HEK293 (cell line): Measurements from ENCODE around the gene RGS6.

Source experiments
- CTCF ChIA-PET: fragments of 350-600 bp; formaldehyde crosslinking; extraction: SDS; loops from one replicate; lab custom pipeline; 2021; ENCODE audit warnings: antibody characterized with exemption; lab: Yijun Ruan, JAX
- POLR2A ChIA-PET: fragments of 300-600 bp; formaldehyde crosslinking; extraction: SDS; loops from one replicate; lab custom pipeline; 2020; ENCODE audit warnings: antibody characterized with exemption, inconsistent platforms; lab: Yijun Ruan, JAX
- H3K27ac ChIP-seq: fragments of 200-500 bp; sonication (Bioruptor generic); 2 replicates; pipeline ENCODE4 v1.5.1; 2014; ENCODE audit warnings: low read depth, low read length, control low read depth, inconsistent platforms; ENCODE audit errors: extremely low read depth
- H3K36me3 ChIP-seq, 2 experiments: fragments of 200-500 bp in 1 of 2; sonication (Bioruptor generic) in 1 of 2; 1 replicate in 1 of 2; 2 replicates in 1 of 2; pipeline ENCODE4 v1.5.1; 2014 to 2017; ENCODE audit warnings: inconsistent platforms in 2 of 2, low read length in 2 of 2; ENCODE audit not compliant: control insufficient read depth in 2 of 2, insufficient read depth in 1 of 2
- H3K4me1 ChIP-seq: fragments of 200-500 bp; sonication (Bioruptor generic); 2 replicates; pipeline ENCODE4 v1.5.1; 2014; ENCODE audit warnings: mild to moderate bottlenecking, low read length, inconsistent platforms; ENCODE audit not compliant: control insufficient read depth, insufficient read depth
- H3K4me3 ChIP-seq: 2 replicates; pipeline ENCODE4 v1.5.1; 2011; ENCODE audit warnings: low read depth, mild to moderate bottlenecking, control low read depth, low read length, moderate library complexity
- H3K9me3 ChIP-seq: fragments of 200-500 bp; sonication (Bioruptor generic); 2 replicates; pipeline ENCODE4 v1.5.1; 2014; ENCODE audit warnings: low read depth, low read length, inconsistent platforms; ENCODE audit not compliant: control insufficient read depth, insufficient read depth
- ATF2 ChIP-seq: fragments of 450-650 bp; formaldehyde crosslinking; IDR thresholded peaks from 2 replicates; pipeline ENCODE4 v1.5.1; 2016; ENCODE audit warnings: missing biosample characterization, missing genetic modification characterization, low read depth
- FEZF1 ChIP-seq: fragments of 450-650 bp; formaldehyde crosslinking; IDR thresholded peaks from 2 replicates; pipeline ENCODE4 v1.5.1; 2016; ENCODE audit warnings: missing biosample characterization, missing genetic modification characterization
- GLIS2 ChIP-seq: fragments of 450-650 bp; formaldehyde crosslinking; IDR thresholded peaks from 2 replicates; pipeline ENCODE4 v1.5.1; 2016; ENCODE audit warnings: missing biosample characterization, missing genetic modification characterization
- IKZF3 ChIP-seq: fragments of 450-650 bp; IDR thresholded peaks from 2 replicates; pipeline ENCODE4 v1.5.0; 2018; ENCODE audit warnings: missing biosample characterization, mild to moderate bottlenecking, missing genetic modification characterization, moderate library complexity
- KLF1 ChIP-seq: fragments of 450-650 bp; formaldehyde crosslinking; IDR thresholded peaks from 2 replicates; pipeline ENCODE4 v1.5.1; 2016; ENCODE audit warnings: missing biosample characterization, missing genetic modification characterization
- REST ChIP-seq: fragments of 450-650 bp; formaldehyde crosslinking; IDR thresholded peaks from 2 replicates; pipeline ENCODE4 v1.5.1; 2016; ENCODE audit warnings: missing biosample characterization, missing genetic modification characterization
- SCRT2 ChIP-seq: fragments of 450-650 bp; formaldehyde crosslinking; IDR thresholded peaks from 2 replicates; pipeline ENCODE4 v1.5.1; 2016; ENCODE audit warnings: missing biosample characterization, missing genetic modification characterization
- ZNF10 ChIP-seq: fragments of 450-650 bp; formaldehyde crosslinking; IDR thresholded peaks from 2 replicates; pipeline ENCODE4 v1.5.1; 2017; ENCODE audit warnings: missing biosample characterization, missing genetic modification characterization
- ZNF223 ChIP-seq: fragments of 450-650 bp; formaldehyde crosslinking; IDR thresholded peaks from 2 replicates; pipeline ENCODE4 v1.5.1; 2016; ENCODE audit warnings: missing biosample characterization, missing genetic modification characterization
- ZNF239 ChIP-seq: fragments of 450-650 bp; formaldehyde crosslinking; IDR thresholded peaks from 2 replicates; pipeline ENCODE4 v1.5.1; 2016; ENCODE audit warnings: missing biosample characterization, missing genetic modification characterization
- ZNF266 ChIP-seq: fragments of 450-650 bp; formaldehyde crosslinking; IDR thresholded peaks from 2 replicates; pipeline ENCODE4 v1.5.1; 2016; ENCODE audit warnings: missing biosample characterization, missing genetic modification characterization, low read depth
- ZNF280C ChIP-seq: fragments of 450-650 bp; formaldehyde crosslinking; IDR thresholded peaks from 2 replicates; pipeline ENCODE4 v1.5.1; 2016; ENCODE audit warnings: missing biosample characterization, missing genetic modification characterization
- ZNF324 ChIP-seq: fragments of 450-650 bp; formaldehyde crosslinking; IDR thresholded peaks from 2 replicates; pipeline ENCODE4 v1.5.1; 2016; ENCODE audit warnings: missing biosample characterization, missing genetic modification characterization
- ZNF350 ChIP-seq: fragments of 450-650 bp; formaldehyde crosslinking; IDR thresholded peaks from 2 replicates; pipeline ENCODE4 v1.5.0; 2017; ENCODE audit warnings: missing biosample characterization, mild to moderate bottlenecking, missing genetic modification characterization
- ZNF473 ChIP-seq: fragments of 450-650 bp; formaldehyde crosslinking; IDR thresholded peaks from 2 replicates; pipeline ENCODE4 v1.5.1; 2017; ENCODE audit warnings: missing biosample characterization, missing genetic modification characterization
- ZNF501 ChIP-seq: fragments of 450-650 bp; formaldehyde crosslinking; IDR thresholded peaks from 2 replicates; pipeline ENCODE4 v1.5.1; 2016; ENCODE audit warnings: missing biosample characterization, missing genetic modification characterization
- ZNF530 ChIP-seq: fragments of 450-650 bp; formaldehyde crosslinking; IDR thresholded peaks from 2 replicates; pipeline ENCODE4 v1.5.1; 2016; ENCODE audit warnings: low read depth, missing biosample characterization, missing genetic modification characterization
- ZNF544 ChIP-seq: fragments of 450-650 bp; formaldehyde crosslinking; IDR thresholded peaks from 2 replicates; pipeline ENCODE4 v1.5.0; 2017; ENCODE audit warnings: missing biosample characterization, missing genetic modification characterization
- ZNF791 ChIP-seq: fragments of 450-650 bp; formaldehyde crosslinking; IDR thresholded peaks from 2 replicates; pipeline ENCODE4 v1.5.1; 2016; ENCODE audit warnings: missing biosample characterization, missing genetic modification characterization
- ZSCAN30 ChIP-seq: fragments of 450-650 bp; IDR thresholded peaks from 2 replicates; pipeline ENCODE4 v1.5.1; 2018; ENCODE audit warnings: missing biosample characterization, mild to moderate bottlenecking, missing genetic modification characterization, moderate library complexity

Gene RGS6

GRCh38 chr14:72213424-72213823, 281.2 kb downstream of the RGS6 start:
- no peak for TF ChIP-seq ZNF473 (tag by site-specific recombination)
- TF ChIP-seq KLF1 = no peak
- TF ChIP-seq ZNF223 (tag by site-specific recombination) = no peak
- no peak for TF ChIP-seq GLIS2 (tag by site-specific recombination)
- TF ChIP-seq ZNF791 (tag by site-specific recombination) = no peak
- TF ChIP-seq REST (tag by site-specific recombination) = no peak
- no peak for TF ChIP-seq ZNF350 (tag by site-specific recombination)
- TF ChIP-seq ZNF280C (tag by site-specific recombination) = no peak
- no peak for TF ChIP-seq ZNF530 (tag by site-specific recombination)
- TF ChIP-seq ZNF266 (tag by site-specific recombination) = no peak
- no peak for TF ChIP-seq ZNF324 (tag by site-specific recombination)
- TF ChIP-seq ZNF239 = no peak
- TF ChIP-seq SCRT2 = no peak
- TF ChIP-seq ZNF501 (tag by site-specific recombination) = no peak
- TF ChIP-seq IKZF3 (tag by site-specific recombination) = no peak
- no peak for TF ChIP-seq FEZF1
- no peak for TF ChIP-seq ZNF544 (tag by site-specific recombination)
- Histone ChIP-seq H3K4me1 (no peaks in the 10 kb centered on the region), H3K36me3 (no peaks in the 10 kb centered on the region), H3K27ac (no peak overlapping the region), H3K4me3 (no peak overlapping the region), H3K9me3 (no peaks in the 10 kb centered on the region)
- ChIA-PET POLR2A (no interaction called here), CTCF (interaction anchor here (0.9 kb wide), 1 partner anchor 110 kb away, joined by 3 read pairs; no protein-coding TSS in a partner anchor)

DNA sequence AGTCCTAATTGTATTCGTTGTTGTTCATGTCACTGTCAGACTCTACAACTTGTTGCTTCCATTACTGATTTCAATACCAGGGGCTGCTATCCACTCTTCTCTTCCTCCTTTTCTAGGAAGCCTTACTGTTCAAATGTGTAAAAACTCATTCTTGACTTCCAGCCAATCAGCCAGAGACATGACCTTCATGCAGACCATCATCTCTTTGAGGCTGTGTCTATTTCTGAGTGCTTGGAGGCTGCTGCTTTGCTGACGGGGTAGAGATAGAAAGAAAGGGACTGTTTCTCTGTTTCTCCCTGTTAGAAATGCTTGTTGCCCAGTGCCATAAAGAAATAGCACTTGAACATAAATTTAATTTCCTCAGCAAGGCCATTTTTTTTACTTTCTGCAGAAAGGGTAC, 282.9 kb downstream of the RGS6 start:
- Histone ChIP-seq H3K9me3 (no peaks in the 10 kb centered on the region), H3K4me1 (no peaks in the 10 kb centered on the region), H3K36me3 (no peaks in the 10 kb centered on the region), H3K4me3 (no peak overlapping the region), H3K27ac (no peak overlapping the region)
- ChIA-PET POLR2A (no interaction called here), CTCF (no interaction called here)
- TF ChIP-seq ZNF791 (tag by site-specific recombination) = no peak
- no peak for TF ChIP-seq ZSCAN30 (tag by site-specific recombination)

DNA sequence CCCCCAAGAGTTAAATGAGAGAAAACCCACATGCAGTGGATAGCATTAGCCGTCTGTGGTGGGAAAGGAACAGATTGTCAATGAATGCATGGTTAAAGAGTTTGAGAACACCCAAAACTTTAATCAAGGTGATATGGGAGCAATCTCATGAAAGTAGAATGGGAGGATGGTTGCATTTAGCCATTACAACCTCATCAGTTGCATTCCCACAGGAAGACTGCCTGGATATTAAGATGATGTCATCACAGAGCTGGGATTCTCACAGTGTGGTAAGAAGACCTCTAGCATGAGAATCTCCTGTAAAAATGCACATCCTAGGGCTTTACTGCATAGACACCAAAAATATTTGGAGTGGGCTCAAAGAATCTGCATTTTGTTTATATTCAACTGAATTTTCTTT, 284.9 kb downstream of the RGS6 start:
- Histone ChIP-seq H3K9me3 (no peaks in the 10 kb centered on the region), H3K4me1 (no peaks in the 10 kb centered on the region), H3K27ac (no peak overlapping the region), H3K4me3 (no peak overlapping the region), H3K36me3 (no peaks in the 10 kb centered on the region)
- POLR2A ChIA-PET = interaction anchor here (0.7 kb wide), 1 partner anchor 472 kb away, joined by 3 read pairs; no protein-coding TSS in a partner anchor
- CTCF ChIA-PET = interaction anchor here (0.6 to 0.7 kb wide), 3 partner anchors 18 to 187 kb away, joined by 3 to 5 read pairs (median 3); no protein-coding TSS in a partner anchor
- TF ChIP-seq ATF2 (tag by site-specific recombination) = peak; percentile 71; the same call in 1 of the 2 replicates
- TF ChIP-seq ZNF10 (tag by site-specific recombination) = 0 out of 2 replicates have a peak, but pooled peaks have one; percentile 37
- no peak for TF ChIP-seq ZNF473 (tag by site-specific recombination)
